ENCODE measurements around the gene FBXW5. TPM values are rescaled to one million over a fixed set of nuclear protein-coding genes. Genes with fewer than 3 reads are reported as not detected.

The FBXW5 gene
- total RNA-seq, 1 experiment from 2014 or later: 62.2 TPM

DNA sequence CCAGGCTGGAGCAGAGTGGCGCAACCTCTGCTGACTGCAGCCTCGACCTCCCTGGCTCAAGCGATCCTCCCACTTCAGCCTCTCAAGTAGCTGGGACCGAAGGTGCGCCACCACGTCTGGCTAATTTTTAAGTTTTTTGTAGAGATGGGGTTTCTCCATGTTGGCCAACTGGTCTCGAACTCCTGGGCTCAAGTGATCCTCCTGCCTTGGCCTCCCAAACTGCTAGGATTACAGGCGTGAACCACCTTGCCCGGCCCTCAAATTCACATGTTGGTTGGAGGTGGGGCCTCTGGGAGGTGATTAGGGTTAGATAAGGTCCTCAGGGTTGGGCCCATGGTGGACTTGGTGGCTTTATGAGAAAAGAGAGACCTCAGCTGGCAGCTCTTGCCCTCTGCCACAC is 17.6 kb upstream of the FBXW5 start:
- Mint-ChIP-seq H3K27me3 (ENCODE audit: low read depth) (peaks cover 18% of the 10 kb centered on the region), H3K4me3 (peak overlapping the region in 1 of 2 experiments; percentile 40; a peak in 1 of 5 replicates), H3K4me1 (peaks cover 7 to 15% of the 10 kb centered on the region in 2 experiments), H3K9me3 (no peaks in the 10 kb centered on the region), H3K36me3 (ENCODE audit: insufficient read depth in 1 of 3, low read depth in 3 of 3) (no peaks in the 10 kb centered on the region), H3K27ac (no peak overlapping the region)
- Histone ChIP-seq H3K4ac (ENCODE audit: low read depth, low read length) (no peak overlapping the region), H3K9ac (ENCODE audit: extremely low read depth, insufficient read length, low read length) (no peak overlapping the region), H4K91ac (ENCODE audit: insufficient read length, low read depth, low read length) (no peak overlapping the region), H4K5ac (ENCODE audit: insufficient read length, low read depth, low read length) (no peak overlapping the region), H3K23ac (ENCODE audit: insufficient read length, low read depth, low read length) (no peak overlapping the region), H2AFZ (ENCODE audit: low read length) (no peak overlapping the region), H2BK12ac (ENCODE audit: insufficient read length, low read depth, low read length) (no peak overlapping the region), H2AK5ac (ENCODE audit: insufficient read length, low read length) (no peak overlapping the region), H3K27ac (ENCODE audit: insufficient read length, low read depth, low read length) (no peak overlapping the region), H3K79me1 (ENCODE audit: insufficient read depth, low read depth, low read length, poor library complexity, severe bottlenecking) (no peaks in the 10 kb centered on the region), H2BK15ac (ENCODE audit: low read depth, low read length) (no peak overlapping the region), H3K4me2 (ENCODE audit: insufficient read depth, insufficient read length, low read length) (no peak overlapping the region), H3K23me2 (ENCODE audit: insufficient read length, low read depth, low read length, poor library complexity, severe bottlenecking) (no peaks in the 10 kb centered on the region), H3K14ac (ENCODE audit: insufficient read depth, low read length) (no peak overlapping the region), H3K9me3 (ENCODE audit: control insufficient read depth, low read depth, low read length) (no peaks in the 10 kb centered on the region), H2BK20ac (ENCODE audit: low read depth, low read length, poor library complexity, severe bottlenecking) (no peak overlapping the region), H3K18ac (ENCODE audit: insufficient read length, low read depth, low read length) (no peak overlapping the region), H3K79me2 (ENCODE audit: insufficient read depth, low read length) (no peaks in the 10 kb centered on the region), H3K4me1 (ENCODE audit: insufficient read depth, low read length) (peaks cover 2% of the 10 kb centered on the region; the same call in 1 of the 2 replicates), H3K27me3 (ENCODE audit: insufficient read depth, low read length) (no peaks in the 10 kb centered on the region), H2BK120ac (ENCODE audit: low read depth, low read length, poor library complexity, severe bottlenecking) (no peak overlapping the region), H3K56ac (ENCODE audit: insufficient read length, low read depth, low read length) (no peak overlapping the region), H4K8ac (replicated peaks; ENCODE audit: insufficient read length, low read depth, low read length) (no peak overlapping the region), H3T11ph (ENCODE audit: low read length) (no peak overlapping the region), H4K20me1 (ENCODE audit: control insufficient read depth, insufficient read depth, insufficient read length) (peaks cover 2% of the 10 kb centered on the region), H2BK5ac (ENCODE audit: insufficient read length, low read length) (no peak overlapping the region)
- TF ChIP-seq, protein P1, sequence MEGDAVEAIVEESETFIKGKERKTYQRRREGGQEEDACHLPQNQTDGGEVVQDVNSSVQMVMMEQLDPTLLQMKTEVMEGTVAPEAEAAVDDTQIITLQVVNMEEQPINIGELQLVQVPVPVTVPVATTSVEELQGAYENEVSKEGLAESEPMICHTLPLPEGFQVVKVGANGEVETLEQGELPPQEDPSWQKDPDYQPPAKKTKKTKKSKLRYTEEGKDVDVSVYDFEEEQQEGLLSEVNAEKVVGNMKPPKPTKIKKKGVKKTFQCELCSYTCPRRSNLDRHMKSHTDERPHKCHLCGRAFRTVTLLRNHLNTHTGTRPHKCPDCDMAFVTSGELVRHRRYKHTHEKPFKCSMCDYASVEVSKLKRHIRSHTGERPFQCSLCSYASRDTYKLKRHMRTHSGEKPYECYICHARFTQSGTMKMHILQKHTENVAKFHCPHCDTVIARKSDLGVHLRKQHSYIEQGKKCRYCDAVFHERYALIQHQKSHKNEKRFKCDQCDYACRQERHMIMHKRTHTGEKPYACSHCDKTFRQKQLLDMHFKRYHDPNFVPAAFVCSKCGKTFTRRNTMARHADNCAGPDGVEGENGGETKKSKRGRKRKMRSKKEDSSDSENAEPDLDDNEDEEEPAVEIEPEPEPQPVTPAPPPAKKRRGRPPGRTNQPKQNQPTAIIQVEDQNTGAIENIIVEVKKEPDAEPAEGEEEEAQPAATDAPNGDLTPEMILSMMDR (conservative IDR thresholded peaks at IDR 0.05): no peak
- no peak for DNase-seq
- no CpG with 5 or more reads among the region's 9 CpGs for whole genome bisulfite sequencing (ENCODE audit: extremely low coverage, insufficient read length, low lambda C conversion rate)
